Hepatocyte (in vitro differentiated cells): Measurements from ENCODE around the gene CFAP58. TPM values are rescaled to one million over a fixed set of nuclear protein-coding genes. Genes with fewer than 3 reads are reported as not detected.

ENCODE experiments used
- DNase-seq: peaks from one replicate; pipeline ENCODE4 v3.0.0-alpha.2; 2016; ENCODE audit warnings: low spot score
- H2AFZ ChIP-seq: fragments of 200-600 bp; sonication (generic); 2 replicates; pipeline ENCODE4 v1.6.0; 2016; ENCODE audit warnings: antibody characterized with exemption, mild to moderate bottlenecking
- H3K27ac ChIP-seq: fragments of 200-600 bp; sonication (generic); 2 replicates; pipeline ENCODE4 v1.5.1; 2016; ENCODE audit warnings: mild to moderate bottlenecking
- H3K27me3 ChIP-seq: fragments of 200-600 bp; sonication (generic); 2 replicates; pipeline ENCODE4 v1.6.1; 2016
- H3K36me3 ChIP-seq: fragments of 200-600 bp; sonication (generic); replicated peaks from 2 replicates; pipeline ENCODE4 v1.5.1; 2016; ENCODE audit warnings: low read depth; ENCODE audit not compliant: insufficient read depth
- H3K4me1 ChIP-seq: fragments of 200-600 bp; sonication (generic); 2 replicates; pipeline ENCODE4 v1.5.1; 2016; ENCODE audit warnings: mild to moderate bottlenecking, moderate library complexity; ENCODE audit not compliant: insufficient read depth
- H3K4me2 ChIP-seq: fragments of 200-600 bp; sonication (generic); 2 replicates; pipeline ENCODE4 v1.6.0; 2016
- H3K4me3 ChIP-seq: fragments of 200-600 bp; sonication (generic); 2 replicates; pipeline ENCODE4 v1.5.1; 2016; ENCODE audit warnings: mild to moderate bottlenecking
- H3K79me2 ChIP-seq: fragments of 200-600 bp; sonication (generic); 2 replicates; pipeline ENCODE4 v1.6.0; 2017; ENCODE audit warnings: mild to moderate bottlenecking
- H3K9me2 ChIP-seq: fragments of 200-600 bp; sonication (generic); replicated peaks from 2 replicates; pipeline ENCODE4 v1.6.0; 2017; ENCODE audit warnings: mild to moderate bottlenecking; ENCODE audit not compliant: insufficient read depth
- H3K9me3 ChIP-seq: fragments of 200-600 bp; sonication (generic); 2 replicates; pipeline ENCODE4 v1.5.1; 2016; ENCODE audit warnings: low read depth, mild to moderate bottlenecking
- H4K20me1 ChIP-seq: fragments of 200-600 bp; sonication (generic); 2 replicates; pipeline ENCODE4 v1.6.0; 2016; ENCODE audit warnings: mild to moderate bottlenecking; ENCODE audit not compliant: insufficient read depth, poor library complexity, severe bottlenecking
- CTCF ChIP-seq: fragments of 200-600 bp; sonication (generic); IDR thresholded peaks from 2 replicates; pipeline ENCODE4 v1.5.1; 2016; ENCODE audit warnings: antibody characterized with exemption, mild to moderate bottlenecking; ENCODE audit not compliant: poor library complexity
- EZH2 ChIP-seq: fragments of 200-600 bp; sonication (generic); IDR thresholded peaks from 2 replicates; pipeline ENCODE4 v1.6.1; 2016; ENCODE audit warnings: antibody characterized with exemption, mild to moderate bottlenecking, borderline replicate concordance
- EZH2phosphoT487 ChIP-seq: fragments of 200-600 bp; sonication (generic); IDR thresholded peaks from one replicate; pipeline ENCODE4 v1.6.1; 2018; ENCODE audit warnings: antibody characterized with exemption, mild to moderate bottlenecking, low read depth, moderate library complexity; ENCODE audit not compliant: unreplicated experiment, severe bottlenecking
- WGBS: methylation state at CpG from one replicate; pipeline ENCODE4 v1.1.6; 2016; ENCODE audit warnings: low lambda C conversion rate; ENCODE audit errors: missing lambda C conversion rate; 5-methylcytosine and 5-hydroxymethylcytosine counted together
- polyA plus RNA-seq: library from polyadenylated mRNA; unstranded; fragments of >200 nt; fragmentation: Nextera tagmentation; extraction: Ambion mirVana; gene quantifications from 2 replicates; pipeline ENCODE4 v1.2.1, GENCODE V29; 2016
- total RNA-seq: library from RNA; depleted of rRNA; stranded (reverse); fragments of >200 nt; gene quantifications from 2 replicates; pipeline ENCODE4 v1.2.3, GENCODE V29; 2014

CFAP58 gene
- total and polyA plus RNA-seq, 2 experiments from 2014 or later, result 0.17 TPM; not detected in 1

GRCh38 chr10:104417637-104418292, 64.1 kb downstream of the CFAP58 start:
- Histone ChIP-seq H3K9me3 (no peaks in the 10 kb centered on the region), H3K27ac (no peak overlapping the region), H3K79me2 (no peaks in the 10 kb centered on the region), H3K4me2 (no peak overlapping the region), H2AFZ (no peak overlapping the region), H3K9me2 (no peaks in the 10 kb centered on the region), H3K4me3 (no peak overlapping the region), H4K20me1 (no peaks in the 10 kb centered on the region), H3K27me3 (no peaks in the 10 kb centered on the region), H3K4me1 (no peaks in the 10 kb centered on the region), H3K36me3 (no peaks in the 10 kb centered on the region)
- WGBS, result 94% methylated on average over 6 of the region's 6 CpGs
- DNase-seq, result no peak
- TF ChIP-seq EZH2phosphoT487, result no peak
- TF ChIP-seq CTCF, result no peak
- no peak for TF ChIP-seq EZH2

- WGBS, result 83% methylated on average over 1 of the region's 1 CpG
- Histone ChIP-seq H3K4me1 (no peaks in the 10 kb centered on the region), H3K79me2 (no peaks in the 10 kb centered on the region), H3K36me3 (no peaks in the 10 kb centered on the region), H3K4me3 (no peak overlapping the region), H3K27ac (no peak overlapping the region), H2AFZ (no peak overlapping the region), H3K9me3 (no peaks in the 10 kb centered on the region), H3K9me2 (no peaks in the 10 kb centered on the region), H3K4me2 (no peak overlapping the region), H4K20me1 (no peaks in the 10 kb centered on the region), H3K27me3 (peaks cover 6% of the 10 kb centered on the region)
- no peak for DNase-seq
- no peak for TF ChIP-seq CTCF
- no peak for TF ChIP-seq EZH2
- no peak for TF ChIP-seq EZH2phosphoT487
These were observed 71.1 kb downstream of the CFAP58 start for GRCh38 chr10:104424719-104425118.

GRCh38 chr10:104427989-104428388, 74.4 kb downstream of the CFAP58 start:
- WGBS, result 87% methylated on average over 5 of the region's 5 CpGs

More at GRCh38 chr10:104427989-104428388, 74.4 kb downstream of the CFAP58 start:
- DNase-seq, result no peak
- peaks cover 6% of the 10 kb centered on the region for H3K27me3 ChIP-seq
- H4K20me1 ChIP-seq, result no peaks in the 10 kb centered on the region
- H3K4me3 ChIP-seq, result no peak overlapping the region
- H3K36me3 ChIP-seq, result no peaks in the 10 kb centered on the region
- no peaks in the 10 kb centered on the region for H3K9me2 ChIP-seq
- no peaks in the 10 kb centered on the region for H3K9me3 ChIP-seq
- H3K4me2 ChIP-seq, result no peak overlapping the region
- TF ChIP-seq EZH2phosphoT487 (no peak), CTCF (no peak), EZH2 (no peak)
- no peaks in the 10 kb centered on the region for H3K79me2 ChIP-seq
- H3K27ac ChIP-seq, result no peak overlapping the region
- no peaks in the 10 kb centered on the region for H3K4me1 ChIP-seq
- no peak overlapping the region for H2AFZ ChIP-seq
